Measurements from ENCODE around the gene FOXO3. TPM values are rescaled to one million over a fixed set of nuclear protein-coding genes. Genes with fewer than 3 reads are reported as not detected.
"Not testable (repeated sequence)": the region's sequence is repeated elsewhere in the genome, so short reads cannot be mapped to it uniquely, and the experiment has no call there.

FOXO3 gene
- total RNA-seq, 1 donor from 2014 or later = 32.8 TPM

DNA sequence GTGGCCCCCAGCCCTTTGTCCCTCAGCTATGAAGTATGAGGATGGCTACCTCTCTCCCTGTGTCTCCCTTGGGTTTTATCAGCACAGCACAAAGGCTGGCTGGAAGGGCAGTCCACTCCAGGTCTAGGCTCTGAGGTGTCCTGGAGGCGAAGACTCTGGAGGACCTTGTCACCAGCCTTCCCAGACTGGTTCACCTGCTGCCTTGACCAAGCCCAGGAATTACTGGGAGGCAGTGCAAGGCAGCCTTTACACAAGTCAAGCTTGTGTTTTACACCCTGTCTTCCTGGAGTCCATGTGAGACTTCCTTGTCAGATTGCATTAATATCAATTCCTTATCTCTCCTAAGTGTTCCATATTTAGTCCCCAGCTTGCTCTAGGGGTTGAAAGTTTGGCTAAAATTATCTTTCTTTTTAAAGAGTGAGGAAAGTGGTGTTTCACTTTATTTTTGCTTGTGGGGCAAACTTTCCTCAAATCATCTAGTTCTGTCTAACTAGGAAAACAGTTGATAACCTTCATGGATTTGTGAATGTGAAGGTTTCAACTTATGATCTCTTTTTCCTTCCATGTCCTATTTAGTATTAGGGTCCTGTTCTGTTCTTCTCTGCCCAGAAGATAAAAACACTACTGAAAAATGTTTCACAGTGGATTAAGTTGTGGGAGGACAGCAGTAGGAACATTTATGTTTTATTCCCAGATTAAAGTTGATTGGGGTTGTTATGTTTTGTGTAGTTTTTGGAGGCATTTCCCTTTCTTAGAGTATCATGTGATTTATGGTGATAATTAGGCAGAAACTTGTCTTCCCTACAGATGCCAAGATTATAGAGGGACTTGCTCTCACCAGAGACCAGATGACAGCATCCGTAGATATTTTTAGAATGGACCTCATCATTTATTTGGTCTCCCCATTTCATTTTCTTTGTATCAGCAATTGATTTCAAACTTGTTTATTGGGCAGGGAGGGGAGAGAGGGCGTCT, 114.8 kb downstream of the FOXO3 start:
- no peak overlapping the region for H3K27ac Mint-ChIP-seq (ENCODE audit: unreplicated experiment)
- H3K4me1 Mint-ChIP-seq = peaks cover 29% of the 10 kb centered on the region
- TF ChIP-seq, protein P1, sequence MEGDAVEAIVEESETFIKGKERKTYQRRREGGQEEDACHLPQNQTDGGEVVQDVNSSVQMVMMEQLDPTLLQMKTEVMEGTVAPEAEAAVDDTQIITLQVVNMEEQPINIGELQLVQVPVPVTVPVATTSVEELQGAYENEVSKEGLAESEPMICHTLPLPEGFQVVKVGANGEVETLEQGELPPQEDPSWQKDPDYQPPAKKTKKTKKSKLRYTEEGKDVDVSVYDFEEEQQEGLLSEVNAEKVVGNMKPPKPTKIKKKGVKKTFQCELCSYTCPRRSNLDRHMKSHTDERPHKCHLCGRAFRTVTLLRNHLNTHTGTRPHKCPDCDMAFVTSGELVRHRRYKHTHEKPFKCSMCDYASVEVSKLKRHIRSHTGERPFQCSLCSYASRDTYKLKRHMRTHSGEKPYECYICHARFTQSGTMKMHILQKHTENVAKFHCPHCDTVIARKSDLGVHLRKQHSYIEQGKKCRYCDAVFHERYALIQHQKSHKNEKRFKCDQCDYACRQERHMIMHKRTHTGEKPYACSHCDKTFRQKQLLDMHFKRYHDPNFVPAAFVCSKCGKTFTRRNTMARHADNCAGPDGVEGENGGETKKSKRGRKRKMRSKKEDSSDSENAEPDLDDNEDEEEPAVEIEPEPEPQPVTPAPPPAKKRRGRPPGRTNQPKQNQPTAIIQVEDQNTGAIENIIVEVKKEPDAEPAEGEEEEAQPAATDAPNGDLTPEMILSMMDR (conservative IDR thresholded peaks at IDR 0.05) = no peak
- no peaks in the 10 kb centered on the region for H3K9me3 Mint-ChIP-seq
- H3K27me3 Mint-ChIP-seq (ENCODE audit: low read depth) = no peaks in the 10 kb centered on the region
- no peak for DNase-seq (ENCODE audit: low read depth, low spot score)
- no peak overlapping the region for H3K4me3 Mint-ChIP-seq
- H3K36me3 Mint-ChIP-seq (ENCODE audit: low read depth) = peaks cover 2% of the 10 kb centered on the region

DNA sequence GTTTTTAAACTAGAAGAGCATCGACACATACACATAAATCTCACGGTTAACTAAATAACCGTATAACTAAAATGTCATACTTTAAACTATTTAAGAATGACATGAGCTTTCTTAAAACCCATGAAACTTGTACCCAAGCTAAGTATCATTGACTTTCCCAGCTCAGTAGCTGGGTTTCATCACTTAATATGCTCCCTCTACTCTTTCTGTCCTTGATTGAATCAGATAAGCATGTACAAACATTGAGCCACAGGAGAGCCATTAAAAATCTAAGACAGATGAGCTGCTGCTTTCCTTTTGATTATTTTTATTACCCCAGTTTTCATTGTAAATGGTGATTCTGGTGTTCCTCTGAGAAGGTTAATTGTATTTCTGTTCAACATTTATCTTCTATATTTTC, 115.8 kb downstream of the FOXO3 start:
- Mint-ChIP-seq H3K27ac (ENCODE audit: unreplicated experiment) (no peak overlapping the region), H3K4me1 (peaks cover 32% of the 10 kb centered on the region), H3K36me3 (ENCODE audit: low read depth) (peaks cover 2% of the 10 kb centered on the region), H3K4me3 (no peak overlapping the region), H3K9me3 (no peaks in the 10 kb centered on the region), H3K27me3 (ENCODE audit: low read depth) (no peaks in the 10 kb centered on the region)
- no peak for DNase-seq (ENCODE audit: low read depth, low spot score)
- TF ChIP-seq, protein P1 (conservative IDR thresholded peaks at IDR 0.05) = no peak

DNA sequence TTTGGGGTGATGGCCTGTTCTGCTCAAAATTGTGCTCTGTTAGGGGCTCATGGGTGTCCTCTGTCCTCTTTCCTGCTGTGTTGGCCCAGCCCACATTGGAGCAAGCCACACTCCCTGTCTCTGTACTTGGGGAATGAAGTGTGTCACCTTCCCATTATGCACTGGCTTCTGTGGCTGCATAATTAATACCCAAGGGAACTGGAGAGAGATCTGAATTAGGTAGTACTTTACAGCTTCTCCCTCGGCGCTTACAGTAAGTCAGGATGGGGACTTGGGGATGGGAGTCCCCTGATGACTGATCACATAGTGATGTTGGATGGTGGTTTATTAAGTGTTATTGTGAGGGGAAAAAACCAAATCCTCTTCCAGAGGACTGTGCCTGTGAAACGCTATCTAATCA, 116.6 kb downstream of the FOXO3 start:
- no peak for DNase-seq (ENCODE audit: low read depth, low spot score)
- H3K27me3 Mint-ChIP-seq (ENCODE audit: low read depth) = no peaks in the 10 kb centered on the region
- TF ChIP-seq, protein P1 (conservative IDR thresholded peaks at IDR 0.05) = no peak
- no peak overlapping the region for H3K4me3 Mint-ChIP-seq
- H3K27ac Mint-ChIP-seq (ENCODE audit: unreplicated experiment) = no peak overlapping the region
- H3K36me3 Mint-ChIP-seq (ENCODE audit: low read depth) = peaks cover 2% of the 10 kb centered on the region
- peaks cover 32% of the 10 kb centered on the region for H3K4me1 Mint-ChIP-seq
- no peaks in the 10 kb centered on the region for H3K9me3 Mint-ChIP-seq

DNA sequence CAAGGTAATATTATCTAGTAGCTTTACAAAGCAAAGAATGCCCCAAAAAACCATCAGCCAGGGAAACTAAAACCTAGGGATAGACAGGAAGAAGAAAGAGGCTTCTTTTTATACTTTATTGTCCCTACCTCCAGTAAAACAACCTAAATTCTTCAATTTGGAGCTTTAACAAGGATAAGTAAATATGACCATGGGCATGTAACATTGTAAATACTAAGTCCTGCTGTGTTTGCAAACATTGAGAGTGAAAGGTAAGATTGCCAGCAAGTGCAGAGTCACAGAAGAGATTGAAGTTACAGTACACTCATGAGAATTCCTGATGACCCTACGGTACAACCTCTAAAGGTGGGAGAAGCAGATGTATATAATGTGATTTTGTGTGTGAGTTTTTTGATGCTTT, 117.2 kb downstream of the FOXO3 start:
- H3K27ac Mint-ChIP-seq (ENCODE audit: unreplicated experiment) = no peak overlapping the region

DNA sequence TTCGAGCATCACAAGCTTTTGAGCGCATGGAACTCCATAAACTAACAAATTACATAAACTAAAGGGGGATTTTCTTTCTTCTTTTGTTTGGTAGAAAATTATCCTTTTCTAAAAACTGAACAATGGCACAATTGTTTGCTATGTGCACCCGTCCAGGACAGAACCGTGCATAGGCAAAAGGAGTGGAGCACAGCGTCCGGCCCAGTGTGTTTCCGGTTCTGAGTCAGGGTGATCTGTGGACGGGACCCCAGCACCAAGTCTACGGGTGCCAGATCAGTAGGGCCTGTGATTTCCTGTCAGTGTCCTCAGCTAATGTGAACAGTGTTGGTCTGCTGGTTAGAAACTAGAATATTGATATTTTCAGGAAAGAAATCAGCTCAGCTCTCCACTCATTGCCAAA, 119.6 kb downstream of the FOXO3 start:
- not testable (repeated sequence) for H3K9me3 Mint-ChIP-seq; H3K4me3 Mint-ChIP-seq; DNase-seq (ENCODE audit: low read depth, low spot score); H3K36me3 Mint-ChIP-seq (ENCODE audit: low read depth); H3K27me3 Mint-ChIP-seq (ENCODE audit: low read depth); H3K27ac Mint-ChIP-seq (ENCODE audit: unreplicated experiment)
- H3K4me1 Mint-ChIP-seq = peaks cover 38% of the 10 kb centered on the region

More for the DNA sequence above, 117.2 kb downstream of the FOXO3 start:
- no peaks in the 10 kb centered on the region for H3K27me3 Mint-ChIP-seq (ENCODE audit: low read depth)
- H3K4me1 Mint-ChIP-seq = peaks cover 32% of the 10 kb centered on the region
- DNase-seq (ENCODE audit: low read depth, low spot score) = no peak
- H3K9me3 Mint-ChIP-seq = no peaks in the 10 kb centered on the region
- no peak overlapping the region for H3K4me3 Mint-ChIP-seq
- TF ChIP-seq, protein P1 (conservative IDR thresholded peaks at IDR 0.05) = no peak
- peaks cover 2% of the 10 kb centered on the region for H3K36me3 Mint-ChIP-seq (ENCODE audit: low read depth)

DNA sequence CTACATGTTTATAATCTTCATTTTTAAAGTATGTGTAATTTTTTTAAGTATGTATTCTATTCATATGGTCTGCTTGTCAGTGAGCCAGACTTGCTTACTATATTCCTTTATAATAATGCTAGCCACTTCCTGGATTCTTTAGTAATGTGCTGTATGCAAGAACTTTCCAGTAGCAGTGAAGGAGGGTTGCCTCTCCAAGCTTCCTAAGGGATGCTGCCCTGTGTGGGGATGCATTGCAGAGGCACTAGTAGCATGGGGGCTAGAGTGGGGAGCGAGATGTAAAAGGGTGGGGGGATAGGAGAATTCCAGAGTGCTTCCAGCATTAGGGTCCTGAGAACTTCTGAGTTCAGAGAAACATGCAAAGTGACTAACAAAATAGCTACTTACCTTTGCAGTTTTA, 121.0 kb downstream of the FOXO3 start:
- not testable (repeated sequence) for H3K9me3 Mint-ChIP-seq; H3K27me3 Mint-ChIP-seq (ENCODE audit: low read depth); H3K4me3 Mint-ChIP-seq; H3K36me3 Mint-ChIP-seq (ENCODE audit: low read depth); H3K27ac Mint-ChIP-seq (ENCODE audit: unreplicated experiment); DNase-seq (ENCODE audit: low read depth, low spot score)
- peaks cover 38% of the 10 kb centered on the region for H3K4me1 Mint-ChIP-seq

DNA sequence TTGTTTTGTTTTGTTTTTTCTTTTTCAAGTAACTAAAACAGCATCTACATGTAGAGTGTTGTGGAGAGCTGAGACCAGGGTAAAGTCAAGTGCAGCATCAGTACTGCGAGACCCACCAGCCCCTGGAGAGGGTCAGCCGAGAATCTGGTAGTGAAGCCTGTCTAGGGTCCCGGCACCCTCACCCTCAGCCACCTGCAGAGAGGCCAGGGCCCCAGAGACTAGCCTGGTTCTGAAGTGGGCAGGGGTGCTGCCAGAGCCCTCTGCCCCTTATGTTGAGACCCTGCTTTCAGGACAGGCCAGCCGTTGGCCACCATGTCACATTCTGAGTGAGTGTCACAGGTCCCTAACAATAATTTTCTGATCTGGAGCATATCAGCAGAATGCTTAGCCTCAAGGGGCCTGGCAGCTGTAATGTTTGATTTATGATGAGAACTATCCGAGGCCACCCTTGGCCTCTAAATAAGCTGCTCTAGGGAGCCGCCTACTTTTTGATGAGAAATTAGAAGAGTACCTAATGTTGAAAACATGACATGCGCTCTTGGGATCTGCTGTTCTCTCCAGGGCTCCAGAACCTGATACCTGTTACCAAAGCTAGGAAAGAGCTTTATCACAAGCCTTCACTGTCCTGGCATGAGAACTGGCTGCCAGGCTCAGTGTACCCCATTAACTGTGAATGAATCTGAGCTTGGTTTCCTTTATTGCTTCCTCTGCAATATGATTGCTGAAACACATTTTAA, 121.8 kb downstream of the FOXO3 start:
- DNase-seq (ENCODE audit: low read depth, low spot score); H3K4me3 Mint-ChIP-seq; H3K9me3 Mint-ChIP-seq; H3K27me3 Mint-ChIP-seq (ENCODE audit: low read depth): not testable (repeated sequence)
- Mint-ChIP-seq H3K27ac (ENCODE audit: unreplicated experiment) (peak overlapping the region; percentile 2), H3K36me3 (ENCODE audit: low read depth) (peaks cover 13% of the 10 kb centered on the region), H3K4me1 (peaks cover 34% of the 10 kb centered on the region)

DNA sequence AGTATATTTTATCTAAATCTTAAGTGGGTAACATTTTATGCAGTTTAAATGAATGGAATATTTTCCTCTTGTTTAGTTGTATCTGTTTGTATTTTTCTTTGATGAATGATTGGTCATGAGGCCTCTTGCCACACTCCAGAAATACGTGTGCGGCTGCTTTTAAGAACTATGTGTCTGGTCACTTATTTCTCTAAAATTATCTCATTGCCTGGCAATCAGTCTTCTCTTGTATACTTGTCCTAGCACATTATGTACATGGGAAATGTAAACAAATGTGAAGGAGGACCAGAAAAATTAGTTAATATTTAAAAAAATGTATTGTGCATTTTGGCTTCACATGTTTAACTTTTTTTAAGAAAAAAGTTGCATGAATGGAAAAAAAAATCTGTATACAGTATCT, 123.3 kb downstream of the FOXO3 start:
- Mint-ChIP-seq H3K36me3 (ENCODE audit: low read depth) (peaks cover 13% of the 10 kb centered on the region), H3K4me1 (peaks cover 31% of the 10 kb centered on the region)
- H3K9me3 Mint-ChIP-seq; DNase-seq (ENCODE audit: low read depth, low spot score); H3K4me3 Mint-ChIP-seq; H3K27ac Mint-ChIP-seq (ENCODE audit: unreplicated experiment); H3K27me3 Mint-ChIP-seq (ENCODE audit: low read depth): not testable (repeated sequence)
